Activated CD8-positive, alpha-beta memory T cell treated with anti-CD3 and anti-CD28 coated beads for 1 hour (primary cell): ENCODE data around the gene TNFSF4.
"Not testable (repeated sequence)": the region's sequence is repeated elsewhere in the genome, so short reads cannot be mapped to it uniquely, and the experiment has no call there.

ENCODE experiments used
- DNase-seq, 2 donors: peaks; one replicate each; pipeline ENCODE4 v3.0.0-alpha.2; 2020; ENCODE audit warnings: low read depth in 1 of 2; ENCODE audit errors: extremely low read depth in 1 of 2

TNFSF4 gene

GRCh38 chr1:173206816-173207568, at the start of gene TNFSF4:
Gene TNFSF4 (minus strand): TSS chr1:173207331. CDS start chr1:173207176, 155 bp downstream.
- no peak for DNase-seq

- no peak for DNase-seq
These were observed 48.2 kb upstream of the TNFSF4 start for GRCh38 chr1:173255214-173255813.

GRCh38 chr1:173253046-173253445, 45.9 kb upstream of the TNFSF4 start:
- no peak for DNase-seq

GRCh38 chr1:173249349-173249748, 42.2 kb upstream of the TNFSF4 start:
- DNase-seq: no peak

GRCh38 chr1:173248247-173248940, 41.3 kb upstream of the TNFSF4 start:
- no peak for DNase-seq

- DNase-seq: no peak
These were observed 38.8 kb upstream of the TNFSF4 start for GRCh38 chr1:173245892-173246291.

GRCh38 chr1:173243300-173243699, 36.2 kb upstream of the TNFSF4 start:
- no peak for DNase-seq

- DNase-seq: no peak
These were observed 34.6 kb upstream of the TNFSF4 start for GRCh38 chr1:173241528-173242347.

- DNase-seq: no peak
These were observed 33.5 kb upstream of the TNFSF4 start for GRCh38 chr1:173240609-173241008.

GRCh38 chr1:173239058-173239457, 31.9 kb upstream of the TNFSF4 start:
- no peak for DNase-seq

- DNase-seq: no peak
These were observed 27.8 kb upstream of the TNFSF4 start for GRCh38 chr1:173234899-173235298.

GRCh38 chr1:173234434-173234833, 27.3 kb upstream of the TNFSF4 start:
- DNase-seq: not testable (repeated sequence)

GRCh38 chr1:173229031-173229430, 21.9 kb upstream of the TNFSF4 start:
- DNase-seq: not testable (repeated sequence)

GRCh38 chr1:173224949-173225348, 17.8 kb upstream of the TNFSF4 start:
- no peak for DNase-seq

GRCh38 chr1:173224280-173224892, 17.3 kb upstream of the TNFSF4 start:
- DNase-seq: no peak

- no peak for DNase-seq
These were observed 15.9 kb upstream of the TNFSF4 start for GRCh38 chr1:173223031-173223380.

GRCh38 chr1:173222149-173223030, 15.3 kb upstream of the TNFSF4 start:
- no peak for DNase-seq

GRCh38 chr1:173220157-173220556, 13.0 kb upstream of the TNFSF4 start:
- DNase-seq: no peak

GRCh38 chr1:173213665-173214064, 6.5 kb upstream of the TNFSF4 start:
- DNase-seq: no peak
